Breast epithelium (tissue), 3 donors: ENCODE data around the gene ORC6.

Source experiments
- CTCF ChIP-seq, 3 donors: fragments of 450-650 bp; IDR thresholded peaks; one replicate each; pipeline ENCODE4 v1.5.1; 2016 to 2017; ENCODE audit warnings: antibody characterized with exemption in 3 of 3, mild to moderate bottlenecking in 3 of 3, moderate library complexity in 3 of 3
- POLR2A ChIP-seq: fragments of 450-650 bp; IDR thresholded peaks from one replicate; pipeline ENCODE4 v1.6.1; 2016; ENCODE audit warnings: antibody characterized with exemption, mild to moderate bottlenecking, moderate library complexity
- POLR2AphosphoS5 ChIP-seq, 3 donors: sonication (generic); formaldehyde crosslinking; IDR thresholded peaks; one replicate each; pipeline ENCODE4 v1.6.1; 2017; ENCODE audit warnings: antibody characterized with exemption in 3 of 3

- TF ChIP-seq POLR2AphosphoS5 (IDR thresholded peaks at IDR 0.05) (no peak), POLR2A (no peak), CTCF (IDR thresholded peaks at IDR 0.05) (no peak)
Measured at GRCh38 chr16:46730801-46731690, 41.6 kb downstream of the ORC6 start.
